Thyroid gland (tissue), 4 donors: ENCODE measurements around the gene ATP6V0A1.
"Not testable (repeated sequence)": the region's sequence is repeated elsewhere in the genome, so short reads cannot be mapped to it uniquely, and the experiment has no call there.

Experiments used
- CTCF ChIP-seq, 6 experiments: fragments of 200-600 bp in 3 of 6; fragments of 450-650 bp in 3 of 6; sonication (generic) in 3 of 6; IDR thresholded peaks; one replicate each; pipeline ENCODE4 v1.5.1; 2016 to 2019; ENCODE audit warnings: antibody characterized with exemption in 6 of 6, mild to moderate bottlenecking in 2 of 6, inconsistent platforms in 1 of 6, moderate library complexity in 1 of 6
- POLR2A ChIP-seq, 2 donors: fragments of 450-650 bp; IDR thresholded peaks; one replicate each; pipeline ENCODE4 v1.6.1; 2017; ENCODE audit warnings: antibody characterized with exemption in 2 of 2, mild to moderate bottlenecking in 2 of 2, moderate library complexity in 1 of 2

GRCh38 chr17:42417981-42418380, 40.7 kb upstream of the ATP6V0A1 start:
- not testable (repeated sequence) for TF ChIP-seq CTCF, POLR2A (IDR thresholded peaks at IDR 0.05)
